ENCODE measurements around the gene MSLN.

The MSLN gene

GRCh38 chr16:789191-789850, 28.8 kb downstream of the MSLN start:
- DNase-seq (ENCODE audit: low read depth) = no peak
- TF ChIP-seq, protein P1, sequence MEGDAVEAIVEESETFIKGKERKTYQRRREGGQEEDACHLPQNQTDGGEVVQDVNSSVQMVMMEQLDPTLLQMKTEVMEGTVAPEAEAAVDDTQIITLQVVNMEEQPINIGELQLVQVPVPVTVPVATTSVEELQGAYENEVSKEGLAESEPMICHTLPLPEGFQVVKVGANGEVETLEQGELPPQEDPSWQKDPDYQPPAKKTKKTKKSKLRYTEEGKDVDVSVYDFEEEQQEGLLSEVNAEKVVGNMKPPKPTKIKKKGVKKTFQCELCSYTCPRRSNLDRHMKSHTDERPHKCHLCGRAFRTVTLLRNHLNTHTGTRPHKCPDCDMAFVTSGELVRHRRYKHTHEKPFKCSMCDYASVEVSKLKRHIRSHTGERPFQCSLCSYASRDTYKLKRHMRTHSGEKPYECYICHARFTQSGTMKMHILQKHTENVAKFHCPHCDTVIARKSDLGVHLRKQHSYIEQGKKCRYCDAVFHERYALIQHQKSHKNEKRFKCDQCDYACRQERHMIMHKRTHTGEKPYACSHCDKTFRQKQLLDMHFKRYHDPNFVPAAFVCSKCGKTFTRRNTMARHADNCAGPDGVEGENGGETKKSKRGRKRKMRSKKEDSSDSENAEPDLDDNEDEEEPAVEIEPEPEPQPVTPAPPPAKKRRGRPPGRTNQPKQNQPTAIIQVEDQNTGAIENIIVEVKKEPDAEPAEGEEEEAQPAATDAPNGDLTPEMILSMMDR (IDR thresholded peaks at IDR 0.05; ENCODE audit: insufficient read depth, low read depth, low read length, missing control alignments) = no peak
- H3K4me3 ChIP-seq (ENCODE audit: low read depth, low read length) = peak overlapping the region; percentile 80

DNA sequence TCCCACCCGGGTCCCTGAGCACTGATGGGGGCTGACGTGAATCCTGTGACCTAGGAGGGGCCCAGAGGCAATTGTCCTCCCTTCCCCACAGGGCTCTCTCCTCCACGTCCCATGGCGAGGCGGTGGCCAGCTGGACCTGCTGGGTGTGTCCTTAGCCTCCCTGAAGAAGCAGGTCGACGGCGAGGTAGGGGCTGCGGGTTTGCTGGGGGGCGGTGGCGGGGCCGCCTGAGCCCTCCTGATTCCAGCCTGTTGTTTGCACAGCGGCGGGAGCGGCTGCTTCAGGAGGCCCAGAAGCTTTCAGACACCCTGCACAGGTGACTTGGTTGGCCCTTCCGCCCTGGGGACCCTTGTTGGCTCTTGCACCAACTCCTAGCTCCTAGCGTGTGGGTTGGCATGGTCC, 29.6 kb downstream of the MSLN start:
- DNase-seq (ENCODE audit: low read depth) = no peak

GRCh38 chr16:791131-791530, 30.6 kb downstream of the MSLN start:
- DNase-seq (ENCODE audit: low read depth) = no peak
- TF ChIP-seq, protein P1 (IDR thresholded peaks at IDR 0.05; ENCODE audit: insufficient read depth, low read depth, low read length, missing control alignments) = no peak
- no peak overlapping the region for H3K4me3 ChIP-seq (ENCODE audit: low read depth, low read length)

More for the DNA sequence above, 29.6 kb downstream of the MSLN start:
- TF ChIP-seq, protein P1 (IDR thresholded peaks at IDR 0.05; ENCODE audit: insufficient read depth, low read depth, low read length, missing control alignments) = no peak
- H3K4me3 ChIP-seq (ENCODE audit: low read depth, low read length) = no peak overlapping the region

- no peak for DNase-seq (ENCODE audit: low read depth)
- TF ChIP-seq, protein P1 (IDR thresholded peaks at IDR 0.05; ENCODE audit: insufficient read depth, low read depth, low read length, missing control alignments) = no peak
- no peak overlapping the region for H3K4me3 ChIP-seq (ENCODE audit: low read depth, low read length)
Observed at GRCh38 chr16:792221-792995, 31.9 kb downstream of the MSLN start.

GRCh38 chr16:793414-793813, 32.9 kb downstream of the MSLN start:
- TF ChIP-seq, protein P1 (IDR thresholded peaks at IDR 0.05; ENCODE audit: insufficient read depth, low read depth, low read length, missing control alignments) = no peak
- DNase-seq (ENCODE audit: low read depth) = no peak

GRCh38 chr16:794091-794822, 33.7 kb downstream of the MSLN start:
- TF ChIP-seq, protein P1 (IDR thresholded peaks at IDR 0.05; ENCODE audit: insufficient read depth, low read depth, low read length, missing control alignments) = no peak
- DNase-seq (ENCODE audit: low read depth) = no peak
- no peak overlapping the region for H3K4me3 ChIP-seq (ENCODE audit: low read depth, low read length)

More at GRCh38 chr16:793414-793813, 32.9 kb downstream of the MSLN start:
- no peak overlapping the region for H3K4me3 ChIP-seq (ENCODE audit: low read depth, low read length)

All from GM12865 (cell line).